ENCODE measurements around the gene PVR.

PVR gene

GRCh38 chr19:44647144-44647543, 3.4 kb downstream of the PVR start:
- H3F3A ChIP-seq (ENCODE audit: low read depth), result no peaks in the 10 kb centered on the region
- no peaks in the 10 kb centered on the region for H4K20me1 ChIP-seq (ENCODE audit: insufficient read depth, low read length, poor library complexity, severe bottlenecking)
- no peak overlapping the region for H3K4me2 ChIP-seq (ENCODE audit: low read depth, low read length, poor library complexity, severe bottlenecking)
- no peak overlapping the region for H3K9ac ChIP-seq (ENCODE audit: low read depth, low read length, poor library complexity, severe bottlenecking)
- H3K27me3 ChIP-seq (ENCODE audit: insufficient read depth, low read length, poor library complexity, severe bottlenecking), result no peaks in the 10 kb centered on the region
- no peak for TF ChIP-seq EZH2phosphoT487 (IDR thresholded peaks at IDR 0.05; ENCODE audit: borderline replicate concordance)
- no peak for TF ChIP-seq CTCF (conservative IDR thresholded peaks at IDR 0.05; ENCODE audit: low read length)
- no peak overlapping the region for H3K4me3 ChIP-seq (ENCODE audit: low read length, poor library complexity, severe bottlenecking)
- H3K9me3 ChIP-seq (ENCODE audit: insufficient read depth, low read depth, low read length), result no peaks in the 10 kb centered on the region
- H3K9me2 ChIP-seq (replicated peaks; ENCODE audit: low read depth, low read length), result no peaks in the 10 kb centered on the region
- no peaks in the 10 kb centered on the region for H3K36me3 ChIP-seq (ENCODE audit: insufficient read depth, low read length)
- H3K4me1 ChIP-seq (ENCODE audit: insufficient read depth, low read length, poor library complexity, severe bottlenecking), result no peaks in the 10 kb centered on the region
- no peaks in the 10 kb centered on the region for H3K79me2 ChIP-seq (ENCODE audit: insufficient read depth, low read length)
- H2AFZ ChIP-seq (ENCODE audit: low read length), result no peak overlapping the region

GRCh38 chr19:44648631-44649251, 5.0 kb downstream of the PVR start:
- Histone ChIP-seq H3K9ac (ENCODE audit: low read depth, low read length, poor library complexity, severe bottlenecking) (no peak overlapping the region), H4K20me1 (ENCODE audit: insufficient read depth, low read length, poor library complexity, severe bottlenecking) (no peaks in the 10 kb centered on the region), H3K4me3 (ENCODE audit: low read length, poor library complexity, severe bottlenecking) (no peak overlapping the region), H3F3A (ENCODE audit: low read depth) (no peaks in the 10 kb centered on the region), H3K4me2 (ENCODE audit: low read depth, low read length, poor library complexity, severe bottlenecking) (no peak overlapping the region), H2AFZ (ENCODE audit: low read length) (no peak overlapping the region), H3K79me2 (ENCODE audit: insufficient read depth, low read length) (no peaks in the 10 kb centered on the region), H3K4me1 (ENCODE audit: insufficient read depth, low read length, poor library complexity, severe bottlenecking) (no peaks in the 10 kb centered on the region), H3K9me3 (ENCODE audit: insufficient read depth, low read depth, low read length) (no peaks in the 10 kb centered on the region), H3K9me2 (replicated peaks; ENCODE audit: low read depth, low read length) (no peaks in the 10 kb centered on the region), H3K27me3 (ENCODE audit: insufficient read depth, low read length, poor library complexity, severe bottlenecking) (no peaks in the 10 kb centered on the region), H3K36me3 (ENCODE audit: insufficient read depth, low read length) (no peaks in the 10 kb centered on the region)
- TF ChIP-seq CTCF (conservative IDR thresholded peaks at IDR 0.05; ENCODE audit: low read length) (no peak), EZH2phosphoT487 (IDR thresholded peaks at IDR 0.05; ENCODE audit: borderline replicate concordance) (no peak)

GRCh38 chr19:44649578-44650145, 6.0 kb downstream of the PVR start:
- Histone ChIP-seq H3K79me2 (ENCODE audit: insufficient read depth, low read length) (no peaks in the 10 kb centered on the region), H3K36me3 (ENCODE audit: insufficient read depth, low read length) (no peaks in the 10 kb centered on the region), H3K9me2 (replicated peaks; ENCODE audit: low read depth, low read length) (no peaks in the 10 kb centered on the region), H3K27me3 (ENCODE audit: insufficient read depth, low read length, poor library complexity, severe bottlenecking) (no peaks in the 10 kb centered on the region), H3K4me3 (ENCODE audit: low read length, poor library complexity, severe bottlenecking) (no peak overlapping the region), H3F3A (ENCODE audit: low read depth) (no peaks in the 10 kb centered on the region), H4K20me1 (ENCODE audit: insufficient read depth, low read length, poor library complexity, severe bottlenecking) (no peaks in the 10 kb centered on the region), H3K4me2 (ENCODE audit: low read depth, low read length, poor library complexity, severe bottlenecking) (no peak overlapping the region), H3K4me1 (ENCODE audit: insufficient read depth, low read length, poor library complexity, severe bottlenecking) (no peaks in the 10 kb centered on the region), H3K9me3 (ENCODE audit: insufficient read depth, low read depth, low read length) (no peaks in the 10 kb centered on the region), H2AFZ (ENCODE audit: low read length) (no peak overlapping the region), H3K9ac (ENCODE audit: low read depth, low read length, poor library complexity, severe bottlenecking) (no peak overlapping the region)
- TF ChIP-seq EZH2phosphoT487 (IDR thresholded peaks at IDR 0.05; ENCODE audit: borderline replicate concordance) (no peak), CTCF (conservative IDR thresholded peaks at IDR 0.05; ENCODE audit: low read length) (no peak)

Measured in Loucy (cell line).